ENCODE measurements around the gene C1orf174. TPM values are rescaled to one million over a fixed set of nuclear protein-coding genes. Genes with fewer than 3 reads are reported as not detected.

Gene C1orf174
- total RNA-seq, 1 donor from 2014 or later, result 25.8 TPM

DNA sequence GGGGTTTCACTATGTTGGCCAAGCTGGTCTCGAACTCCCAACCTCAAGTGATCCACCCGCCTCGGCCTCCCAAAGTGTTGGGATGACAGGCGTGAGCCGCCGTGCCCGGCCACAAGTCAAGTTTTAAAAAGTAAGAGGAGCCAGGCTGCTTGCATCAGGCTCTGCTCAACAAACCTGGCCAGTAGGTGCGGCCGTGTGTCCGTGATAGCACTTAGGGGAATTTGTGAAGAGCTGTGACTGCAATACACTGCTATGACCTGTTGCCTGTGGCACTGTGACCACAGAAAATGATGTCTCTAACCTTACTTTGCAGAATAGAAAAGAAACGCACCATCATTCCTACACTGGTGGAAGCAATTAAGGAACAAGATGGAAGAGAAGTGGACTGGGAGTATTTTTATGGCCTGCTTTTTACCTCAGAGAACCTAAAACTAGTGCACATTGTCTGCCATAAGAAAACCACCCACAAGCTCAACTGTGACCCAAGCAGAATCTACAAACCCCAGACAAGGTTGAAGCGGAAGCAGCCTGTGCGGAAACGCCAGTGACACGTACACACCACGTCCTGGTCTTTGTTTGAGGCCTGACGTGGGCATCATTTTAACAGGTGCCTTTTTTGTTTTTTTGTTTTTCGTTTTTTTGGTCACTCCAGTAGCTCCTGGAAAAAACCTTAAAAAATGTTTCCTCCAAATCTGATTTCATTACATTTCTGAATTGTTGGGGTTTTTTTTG, 16.7 kb downstream of the C1orf174 start:
- no peaks in the 10 kb centered on the region for H3K4me1 Mint-ChIP-seq
- TF ChIP-seq, protein P1, sequence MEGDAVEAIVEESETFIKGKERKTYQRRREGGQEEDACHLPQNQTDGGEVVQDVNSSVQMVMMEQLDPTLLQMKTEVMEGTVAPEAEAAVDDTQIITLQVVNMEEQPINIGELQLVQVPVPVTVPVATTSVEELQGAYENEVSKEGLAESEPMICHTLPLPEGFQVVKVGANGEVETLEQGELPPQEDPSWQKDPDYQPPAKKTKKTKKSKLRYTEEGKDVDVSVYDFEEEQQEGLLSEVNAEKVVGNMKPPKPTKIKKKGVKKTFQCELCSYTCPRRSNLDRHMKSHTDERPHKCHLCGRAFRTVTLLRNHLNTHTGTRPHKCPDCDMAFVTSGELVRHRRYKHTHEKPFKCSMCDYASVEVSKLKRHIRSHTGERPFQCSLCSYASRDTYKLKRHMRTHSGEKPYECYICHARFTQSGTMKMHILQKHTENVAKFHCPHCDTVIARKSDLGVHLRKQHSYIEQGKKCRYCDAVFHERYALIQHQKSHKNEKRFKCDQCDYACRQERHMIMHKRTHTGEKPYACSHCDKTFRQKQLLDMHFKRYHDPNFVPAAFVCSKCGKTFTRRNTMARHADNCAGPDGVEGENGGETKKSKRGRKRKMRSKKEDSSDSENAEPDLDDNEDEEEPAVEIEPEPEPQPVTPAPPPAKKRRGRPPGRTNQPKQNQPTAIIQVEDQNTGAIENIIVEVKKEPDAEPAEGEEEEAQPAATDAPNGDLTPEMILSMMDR (IDR thresholded peaks at IDR 0.05; ENCODE audit: unreplicated experiment), result no peak
- peaks cover 42% of the 10 kb centered on the region for H3K36me3 Mint-ChIP-seq
- H3K27me3 Mint-ChIP-seq (ENCODE audit: low read depth), result no peaks in the 10 kb centered on the region
- no peak for DNase-seq (ENCODE audit: low spot score in 2 of 2, unreplicated experiment in 2 of 2)
- H3K9me3 Mint-ChIP-seq, result peaks cover 14% of the 10 kb centered on the region
- no peak overlapping the region for H3K4me3 Mint-ChIP-seq
- no peak overlapping the region for H3K27ac Mint-ChIP-seq

DNA sequence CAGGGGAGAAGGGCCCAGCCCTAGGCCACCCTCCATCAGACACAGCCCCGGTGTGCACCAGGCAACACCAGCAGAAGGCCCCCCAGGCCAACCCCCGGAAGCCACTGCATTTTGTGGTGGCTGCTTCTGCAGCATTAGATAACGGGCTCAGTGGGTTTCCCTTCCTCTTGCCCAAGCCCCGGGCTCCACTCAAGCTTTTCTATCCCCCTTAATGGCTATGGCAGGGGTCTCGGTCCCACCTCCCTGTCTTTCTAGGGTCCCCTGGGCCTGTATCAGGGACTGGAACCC, 18.9 kb downstream of the C1orf174 start:
- Mint-ChIP-seq H3K27me3 (ENCODE audit: low read depth) (no peaks in the 10 kb centered on the region), H3K4me3 (no peak overlapping the region), H3K27ac (no peak overlapping the region), H3K36me3 (peaks cover 45% of the 10 kb centered on the region), H3K4me1 (no peaks in the 10 kb centered on the region), H3K9me3 (peaks cover 16% of the 10 kb centered on the region)
- TF ChIP-seq, protein P1 (IDR thresholded peaks at IDR 0.05; ENCODE audit: unreplicated experiment), result no peak
- DNase-seq (ENCODE audit: low spot score in 2 of 2, unreplicated experiment in 2 of 2), result no peak

DNA sequence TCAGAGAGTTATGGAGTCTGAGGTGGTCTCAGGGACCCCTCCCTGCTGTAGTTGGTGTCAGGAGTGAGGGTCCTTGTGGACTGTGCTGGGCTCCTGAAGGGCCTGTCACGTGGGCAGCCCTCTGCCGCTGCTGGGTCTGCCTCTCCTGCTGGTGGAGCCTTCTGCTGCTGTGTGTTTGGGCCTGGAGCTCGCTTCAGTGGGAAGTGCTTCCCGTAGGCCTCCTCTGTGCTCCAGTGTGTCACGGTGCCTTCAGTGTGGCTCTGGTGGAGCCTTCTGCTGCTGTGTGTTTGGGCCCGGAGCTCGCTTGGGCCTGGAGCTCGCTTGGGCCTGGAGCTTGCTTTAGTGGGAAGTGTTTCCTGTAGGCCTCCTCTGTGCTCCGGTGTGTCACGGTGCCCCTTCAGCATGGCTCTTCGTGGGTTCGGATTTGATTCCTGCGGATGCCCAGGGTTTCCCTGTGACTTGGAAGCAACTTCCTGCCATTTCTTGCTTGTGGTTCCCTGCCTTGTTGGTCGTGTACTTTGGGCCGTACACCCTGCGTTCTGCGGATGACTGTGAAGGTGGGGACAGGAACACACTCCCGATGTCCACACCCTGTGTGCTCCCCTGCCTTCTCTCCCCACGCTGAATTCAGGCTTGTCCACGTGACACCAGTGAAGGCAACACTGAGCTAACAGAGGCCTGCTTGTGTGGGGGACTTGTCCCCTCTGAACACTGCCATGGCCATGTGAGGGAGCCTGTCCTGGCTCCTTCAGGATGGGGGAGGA, 19.5 kb downstream of the C1orf174 start:
- H3K4me1 Mint-ChIP-seq, result no peaks in the 10 kb centered on the region
- H3K36me3 Mint-ChIP-seq, result peaks cover 48% of the 10 kb centered on the region
- no peak overlapping the region for H3K27ac Mint-ChIP-seq
- H3K27me3 Mint-ChIP-seq (ENCODE audit: low read depth), result no peaks in the 10 kb centered on the region
- no peak for DNase-seq (ENCODE audit: low spot score in 2 of 2, unreplicated experiment in 2 of 2)
- peaks cover 16% of the 10 kb centered on the region for H3K9me3 Mint-ChIP-seq
- TF ChIP-seq, protein P1 (IDR thresholded peaks at IDR 0.05; ENCODE audit: unreplicated experiment), result no peak
- H3K4me3 Mint-ChIP-seq, result no peak overlapping the region

DNA sequence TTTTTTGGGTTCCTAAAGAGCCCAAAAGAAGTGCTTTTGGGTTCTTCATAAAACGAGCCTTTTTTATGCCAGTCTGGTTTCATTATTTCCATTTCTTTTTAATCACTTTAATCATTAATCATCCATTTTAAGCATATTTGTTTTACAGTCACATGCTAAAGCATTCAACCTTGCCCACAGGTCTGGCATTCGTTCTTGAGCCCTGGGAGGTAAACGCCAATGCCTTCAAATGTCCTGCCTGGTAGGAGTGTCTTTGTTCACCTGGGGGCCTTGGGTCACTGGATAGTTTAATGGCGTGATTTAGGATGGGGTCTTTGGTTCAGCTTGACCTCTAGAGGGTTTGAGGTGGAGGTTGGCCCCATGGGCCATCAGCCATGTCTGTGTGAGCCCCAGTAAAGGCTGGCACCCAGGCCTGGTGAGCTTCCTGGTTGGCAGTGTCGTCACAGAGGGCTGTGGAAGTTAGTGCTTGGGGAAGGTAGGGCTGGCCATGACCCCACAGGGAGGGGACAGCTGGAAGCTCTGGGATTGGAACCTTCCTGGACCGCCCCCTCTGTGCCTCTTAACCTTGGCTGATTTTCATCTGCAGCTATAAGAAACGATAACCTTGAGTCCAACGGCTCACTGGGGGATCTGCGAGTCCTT, 20.2 kb downstream of the C1orf174 start:
- no peak for DNase-seq (ENCODE audit: low spot score in 2 of 2, unreplicated experiment in 2 of 2)
- Mint-ChIP-seq H3K4me3 (no peak overlapping the region), H3K27ac (no peak overlapping the region), H3K27me3 (ENCODE audit: low read depth) (no peaks in the 10 kb centered on the region), H3K36me3 (peaks cover 54% of the 10 kb centered on the region), H3K4me1 (no peaks in the 10 kb centered on the region), H3K9me3 (peaks cover 16% of the 10 kb centered on the region)
- TF ChIP-seq, protein P1 (IDR thresholded peaks at IDR 0.05; ENCODE audit: unreplicated experiment), result no peak

DNA sequence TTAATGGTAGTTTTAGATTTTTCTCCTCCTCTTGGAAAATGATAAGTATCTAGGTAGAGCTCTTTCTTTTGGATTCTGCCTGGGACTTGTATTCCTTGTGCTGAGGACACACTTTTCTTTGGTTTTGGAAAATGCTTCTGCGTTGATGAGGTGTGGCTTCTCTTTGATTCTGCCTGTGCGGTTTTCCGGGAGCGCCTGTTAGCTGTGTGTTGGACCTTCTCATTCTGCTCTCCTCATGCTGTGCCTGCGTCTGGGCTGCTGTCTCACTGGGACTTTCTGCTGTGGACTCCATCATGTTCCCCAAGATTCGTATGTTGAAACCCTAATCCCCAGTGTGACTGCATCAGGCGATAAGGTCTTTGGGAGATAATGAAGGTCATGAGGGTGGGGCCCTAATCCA, 21.0 kb downstream of the C1orf174 start:
- Mint-ChIP-seq H3K27me3 (ENCODE audit: low read depth) (no peaks in the 10 kb centered on the region), H3K4me1 (no peaks in the 10 kb centered on the region), H3K36me3 (peaks cover 51% of the 10 kb centered on the region), H3K4me3 (no peak overlapping the region), H3K27ac (no peak overlapping the region), H3K9me3 (peaks cover 16% of the 10 kb centered on the region)
- no peak for DNase-seq (ENCODE audit: low spot score in 2 of 2, unreplicated experiment in 2 of 2)
- TF ChIP-seq, protein P1 (IDR thresholded peaks at IDR 0.05; ENCODE audit: unreplicated experiment), result no peak
